Adrenal gland (tissue), 5 donors: ENCODE results near the gene PRTFDC1.

Experiments
- CTCF ChIP-seq, 6 experiments: fragments of 450-650 bp in 4 of 6; fragments of 200-600 bp in 2 of 6; sonication (generic) in 1 of 6; IDR thresholded peaks; 1 replicate in 5 of 6; 2 replicates in 1 of 6; pipeline versions ENCODE4 v1.5.1 to v1.8.0; 2016 to 2021; ENCODE audit warnings: antibody characterized with exemption in 6 of 6, mild to moderate bottlenecking in 2 of 6, moderate library complexity in 1 of 6
- POLR2A ChIP-seq, 2 donors: fragments of 450-650 bp; IDR thresholded peaks; one replicate each; pipeline ENCODE4 v1.6.1; 2017; ENCODE audit warnings: antibody characterized with exemption in 2 of 2, mild to moderate bottlenecking in 2 of 2, moderate library complexity in 1 of 2
- donor health status: DM: no; HTN: no; CAD: no.

- TF ChIP-seq CTCF (IDR thresholded peaks at IDR 0.05) (no peak), POLR2A (IDR thresholded peaks at IDR 0.05) (no peak)
Observed at GRCh38 chr10:24853661-24854060, 98.7 kb downstream of the PRTFDC1 start.
